NK-92 treated with Interleukin-12 subunit alpha and Interleukin-12 subunit beta, amount 100 ng/mL, for 24 hours (cell line): Measurements from ENCODE around the gene RABGEF1.
"Not testable (repeated sequence)": the region's sequence is repeated elsewhere in the genome, so short reads cannot be mapped to it uniquely, and the experiment has no call there.

Experiments used
- DNase-seq: peaks from one replicate; lab custom pipeline; 2025; lab: John Stamatoyannopoulos, UW

Gene RABGEF1

DNA sequence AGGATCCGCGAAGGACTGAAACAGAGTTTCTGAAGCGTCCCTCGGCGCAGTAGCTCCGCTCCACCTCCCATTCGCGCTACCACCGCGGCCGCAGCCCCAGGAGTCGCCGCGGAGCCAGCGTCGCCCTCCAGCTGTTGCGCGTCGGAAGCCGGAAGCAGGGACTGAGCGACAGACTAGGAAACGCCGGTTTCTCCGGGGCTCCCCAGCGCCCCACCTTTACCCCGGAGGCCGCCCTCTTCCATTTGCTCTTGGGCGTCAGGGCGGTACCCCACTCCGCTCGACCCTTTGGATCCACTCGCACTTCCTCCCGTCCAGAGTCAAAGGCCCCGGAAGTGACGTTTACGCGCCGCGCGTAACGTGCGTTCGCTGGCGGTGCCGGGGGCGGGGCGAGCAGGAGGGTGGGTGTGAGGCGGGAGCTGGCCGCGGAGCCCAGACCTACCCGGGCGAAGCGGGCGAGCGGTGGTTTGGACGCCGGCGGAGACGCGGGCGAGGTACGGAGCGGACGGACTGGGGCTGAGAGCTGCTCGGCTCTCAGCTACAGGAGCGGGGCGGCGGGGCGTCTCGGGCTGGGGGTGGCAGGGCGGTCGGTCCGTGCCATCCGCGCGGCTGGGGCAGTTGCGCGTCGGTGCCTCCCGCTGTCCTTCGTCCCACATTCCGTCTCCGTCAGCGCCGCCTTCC lies at the start of gene RABGEF1:
Gene RABGEF1 (plus strand): TSS at position 432 of the 678 bp plus-strand sequence. CDS start 31,167 bp downstream, outside the sequence.
- peak; percentile 98 for DNase-seq

DNA sequence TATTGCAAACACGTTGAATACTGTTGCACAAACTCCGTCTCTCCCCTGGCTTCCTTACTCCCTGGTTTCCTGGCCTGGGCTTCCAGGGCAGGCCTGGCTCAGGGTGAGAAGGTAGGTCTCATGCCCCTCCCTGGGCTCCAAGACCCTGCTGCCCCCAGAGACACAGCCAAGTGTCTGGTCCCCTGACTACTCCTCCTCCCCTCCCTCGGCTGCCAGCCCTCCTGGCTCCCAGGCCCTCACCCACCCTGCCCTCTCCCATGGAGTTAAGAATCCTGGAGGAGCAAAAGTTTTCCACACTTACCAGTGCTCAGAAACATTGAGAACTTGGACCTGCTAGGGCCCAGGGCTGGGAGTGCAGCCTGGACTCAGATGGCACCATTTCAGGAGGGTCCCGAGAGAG lies 47.2 kb upstream of the RABGEF1 start:
- no peak for DNase-seq

DNA sequence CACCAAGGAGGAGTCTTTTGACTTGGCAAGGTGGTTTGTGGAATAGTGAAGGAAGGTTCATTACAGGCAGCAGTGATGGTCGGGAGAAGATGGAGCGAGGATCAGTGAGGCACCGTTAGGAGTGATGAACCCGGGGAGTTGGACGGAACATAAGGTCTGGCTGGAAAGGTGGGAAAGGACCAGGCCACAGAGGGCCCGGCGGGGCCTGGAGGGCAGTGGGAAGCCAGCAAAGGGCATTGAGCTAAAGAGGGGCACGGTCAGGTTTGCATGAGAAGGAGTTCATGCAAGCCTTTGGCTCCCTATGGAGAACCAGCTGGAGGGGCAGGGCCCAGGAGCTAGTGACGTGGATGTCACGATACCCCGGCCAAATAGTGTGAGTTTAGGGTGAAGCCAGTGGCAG lies 46.2 kb upstream of the RABGEF1 start:
- no peak for DNase-seq

DNA sequence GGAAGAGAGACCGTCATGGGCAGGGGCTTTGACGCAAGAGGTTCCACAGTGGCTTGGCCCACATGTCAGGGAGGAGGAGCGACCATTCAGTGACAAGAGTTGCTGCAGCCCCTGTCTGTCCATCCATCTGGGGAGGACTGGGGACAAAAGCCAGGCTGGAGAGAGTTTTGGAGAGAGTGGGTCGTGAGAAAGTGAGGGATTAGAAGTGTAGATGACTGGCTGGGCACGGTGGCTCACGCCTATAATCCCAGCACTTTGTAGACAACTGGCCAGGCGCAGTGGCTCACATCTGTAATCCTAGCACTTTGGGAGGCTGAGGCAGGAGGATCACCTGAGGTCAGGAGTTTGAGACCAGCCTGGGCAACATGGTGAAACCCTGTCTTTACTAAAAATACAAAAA lies 45.1 kb upstream of the RABGEF1 start:
- DNase-seq: not testable (repeated sequence)

DNA sequence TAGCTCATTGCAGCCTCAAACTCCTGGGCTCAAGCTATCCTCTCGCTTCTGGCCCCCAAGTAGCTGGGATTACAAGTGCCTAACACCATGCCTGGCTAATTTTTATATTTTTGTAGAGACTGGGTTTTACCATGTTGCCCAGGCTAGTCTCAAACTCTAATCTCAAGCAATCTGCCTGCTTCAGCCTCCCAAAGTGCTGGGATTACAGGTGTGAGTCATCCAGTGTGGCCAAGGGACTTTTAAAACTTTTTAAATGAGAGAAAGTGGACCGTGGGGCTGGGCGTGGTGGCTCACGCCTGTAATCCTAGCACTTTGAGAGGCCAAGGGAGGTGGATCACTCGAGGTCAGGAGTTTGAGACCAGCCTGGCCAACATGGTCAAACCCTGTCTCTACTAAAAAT lies 44.4 kb upstream of the RABGEF1 start:
- DNase-seq: not testable (repeated sequence)

DNA sequence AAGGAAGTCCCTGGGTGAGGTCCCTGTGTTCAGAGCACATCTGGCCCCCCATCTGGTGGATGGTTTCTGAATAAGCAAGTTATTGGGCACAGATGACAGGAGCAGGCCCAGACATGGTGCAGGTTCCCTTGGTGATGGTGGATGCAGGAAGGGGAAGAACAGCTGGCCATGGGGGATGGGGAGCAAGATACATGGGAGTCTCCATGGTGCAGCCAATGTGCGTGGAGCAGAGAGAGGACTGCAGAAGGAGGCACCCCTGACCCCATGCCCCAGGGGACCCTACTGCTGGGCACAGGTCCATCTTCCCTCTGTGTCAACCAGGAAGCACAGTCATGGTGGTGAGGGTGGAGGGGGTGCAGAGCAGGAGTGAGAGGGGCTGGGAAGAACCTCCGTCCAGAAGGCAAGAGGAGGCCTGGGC lies 43.8 kb upstream of the RABGEF1 start:
- DNase-seq: no peak

DNA sequence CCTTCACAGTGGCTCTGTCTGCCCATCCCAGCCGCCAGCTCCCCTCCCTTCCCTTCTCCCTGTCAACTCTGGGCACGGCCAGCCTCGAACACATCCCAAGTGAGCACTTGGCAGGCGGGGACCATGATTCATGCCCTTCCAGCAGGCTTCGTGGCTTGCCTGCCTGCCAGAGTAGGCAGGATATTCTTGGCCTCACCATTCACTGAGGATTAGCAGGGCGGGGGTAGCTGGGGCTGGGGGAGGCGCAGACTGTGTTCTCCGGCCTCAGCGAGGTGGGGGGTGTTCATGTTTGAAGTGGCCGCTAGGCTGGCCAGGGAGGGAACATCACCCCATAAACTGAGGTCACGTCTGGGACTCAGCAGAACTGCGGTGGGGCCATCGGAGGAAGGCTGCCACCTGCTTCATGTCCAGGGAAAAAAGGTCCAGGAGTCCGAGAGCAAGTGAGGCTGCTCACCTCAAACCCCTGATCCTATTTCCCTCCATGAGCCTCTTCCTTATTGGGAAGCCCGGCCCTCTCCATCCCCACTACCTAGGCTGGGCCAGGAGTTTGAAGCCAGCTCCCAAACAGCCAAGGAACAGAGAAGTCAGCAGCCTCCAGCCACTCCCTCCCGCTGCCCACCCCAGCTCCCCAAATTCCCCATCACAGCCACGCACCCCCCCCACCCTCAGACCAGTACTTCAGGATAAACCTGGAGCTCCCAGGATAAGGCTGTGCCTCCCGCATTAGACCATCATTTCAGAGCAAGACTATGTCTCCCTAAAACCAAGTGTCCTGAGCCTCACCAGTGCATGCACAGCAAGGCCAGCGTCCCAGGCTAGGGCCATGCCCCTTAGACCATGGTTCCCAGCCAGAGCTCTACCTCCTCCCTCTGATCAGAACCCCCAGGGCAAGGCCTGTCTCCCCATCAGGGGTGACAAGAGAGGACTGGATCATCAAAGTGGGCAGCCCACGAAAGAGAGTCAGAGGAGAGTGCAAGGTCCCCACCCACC lies 42.8 kb upstream of the RABGEF1 start:
- DNase-seq: no peak

DNA sequence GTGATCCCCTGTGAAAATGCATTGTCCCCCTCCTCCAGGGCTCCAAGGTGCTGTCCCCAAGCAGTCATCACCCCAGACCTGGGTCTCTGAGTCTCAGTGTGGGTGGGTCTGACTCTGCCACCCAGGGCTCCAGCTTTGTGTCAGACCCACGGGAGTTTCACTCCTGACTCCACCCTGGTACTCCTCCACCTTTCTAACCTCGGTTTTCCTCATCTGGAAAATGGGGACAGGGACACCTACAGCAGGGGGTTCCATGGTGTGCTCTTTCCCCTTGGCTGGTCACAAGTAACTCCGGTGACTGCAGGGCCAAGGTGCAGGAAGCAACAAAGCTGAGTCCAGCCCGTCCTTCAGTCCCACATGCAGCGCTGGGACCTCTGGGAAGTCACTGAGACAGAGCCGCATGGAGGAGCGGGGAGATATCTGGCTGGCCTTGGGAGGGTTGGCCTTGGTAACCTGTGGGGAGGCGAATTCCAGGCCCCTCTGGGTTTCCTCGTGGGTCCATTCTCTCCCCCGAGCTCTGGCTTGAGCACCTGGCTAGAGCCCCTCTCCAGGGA lies 41.8 kb upstream of the RABGEF1 start:
- DNase-seq: no peak

DNA sequence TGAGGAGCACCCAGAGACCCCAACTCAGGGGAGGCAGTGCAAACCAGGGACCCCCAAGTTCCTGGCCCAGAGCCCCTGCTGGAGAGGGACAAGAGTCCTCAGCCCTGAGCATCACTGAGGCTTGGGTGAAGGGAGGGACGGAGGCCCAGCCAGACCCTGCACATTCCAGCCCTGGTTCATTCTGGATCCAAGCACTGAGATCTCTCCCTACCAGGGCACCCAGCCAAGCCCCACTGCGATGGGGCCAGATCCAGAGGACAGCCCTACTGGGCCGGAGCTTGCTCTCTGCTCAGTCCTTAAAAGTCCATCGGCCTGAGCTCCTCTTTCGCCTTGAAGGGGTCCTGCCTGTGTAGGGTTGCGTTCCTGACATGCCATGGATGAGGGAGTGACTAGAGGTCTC lies 40.5 kb upstream of the RABGEF1 start:
- no peak for DNase-seq

DNA sequence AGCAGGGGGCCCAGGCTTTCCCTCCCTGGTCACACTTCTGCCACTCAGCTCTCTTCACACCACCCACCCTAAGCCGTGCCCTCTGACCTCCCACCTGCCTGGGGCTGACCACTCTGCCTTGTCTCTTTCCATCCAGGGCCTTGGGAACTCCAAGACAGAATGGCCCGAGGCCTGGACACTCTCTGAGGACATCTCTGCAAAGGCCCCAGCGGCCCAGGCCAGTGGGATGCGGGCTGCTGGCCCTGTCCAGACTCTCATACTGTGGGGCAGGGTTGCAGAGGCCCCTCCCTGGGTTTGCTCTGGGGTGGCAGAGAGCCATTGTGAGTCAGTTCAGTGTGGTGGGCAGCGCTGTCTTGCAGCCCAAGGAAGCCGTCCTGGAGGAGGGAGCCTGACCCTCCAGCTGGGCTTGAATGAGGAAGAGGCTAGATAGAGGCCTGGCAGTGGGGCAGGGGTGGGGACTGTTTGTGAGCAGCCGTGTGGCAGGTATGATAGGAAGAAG lies 39.9 kb upstream of the RABGEF1 start:
- no peak for DNase-seq

DNA sequence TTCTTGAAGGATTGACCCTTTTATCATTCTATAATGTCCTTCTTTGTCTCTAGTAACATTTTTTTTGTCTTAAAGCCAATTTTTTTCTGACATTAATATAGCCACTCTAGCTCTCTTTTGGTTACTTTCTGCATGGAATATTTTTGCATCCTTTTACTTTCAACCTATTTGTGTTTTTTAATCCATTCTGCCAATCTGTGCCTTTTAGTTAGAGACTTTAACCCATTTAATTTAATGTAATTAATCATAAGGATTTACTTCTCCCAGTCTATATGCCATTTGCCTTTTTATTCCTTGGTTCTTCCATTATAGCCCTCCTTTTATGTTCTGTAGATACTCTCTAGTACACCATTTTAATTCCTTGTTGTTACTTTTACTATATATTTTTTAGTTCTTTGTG lies 32.7 kb upstream of the RABGEF1 start:
- DNase-seq: no peak

DNA sequence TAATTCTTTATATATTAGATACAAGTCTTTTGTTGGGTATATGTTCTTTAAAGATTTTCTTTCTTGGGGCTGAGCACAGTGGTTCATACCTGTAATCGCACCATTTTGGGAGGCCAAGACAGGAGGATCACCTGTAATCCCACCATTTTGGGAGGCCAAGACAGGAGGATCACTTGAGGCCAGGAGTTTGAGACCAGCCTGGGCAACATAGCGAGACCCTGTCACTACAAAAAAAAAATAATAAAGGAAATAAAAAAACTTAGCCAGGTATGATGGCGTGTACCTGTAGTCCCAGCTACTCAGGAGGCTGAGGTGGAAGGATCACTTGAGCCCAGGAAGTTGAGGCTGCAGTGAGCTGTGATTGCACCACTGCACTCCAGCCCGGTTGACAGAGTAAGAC lies 29.8 kb upstream of the RABGEF1 start:
- DNase-seq: not testable (repeated sequence)

DNA sequence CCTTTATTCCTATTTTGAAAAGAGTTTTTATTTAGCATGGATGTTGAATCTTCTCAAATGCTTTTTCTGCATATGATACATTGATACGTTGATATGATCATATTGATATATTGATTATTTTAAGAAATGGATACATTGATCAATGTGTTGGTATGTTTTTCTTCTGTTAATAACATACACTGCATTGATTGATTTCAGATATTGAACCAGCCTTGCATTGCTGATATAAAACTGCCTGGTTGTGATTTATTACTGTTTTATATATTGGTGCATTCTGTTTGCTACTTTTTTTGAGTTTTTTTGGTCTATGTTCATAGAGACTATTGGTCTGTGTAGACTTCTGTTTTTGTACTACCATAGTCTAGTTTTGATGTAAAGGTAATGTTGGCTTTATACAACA lies 26.8 kb upstream of the RABGEF1 start:
- DNase-seq: no peak

DNA sequence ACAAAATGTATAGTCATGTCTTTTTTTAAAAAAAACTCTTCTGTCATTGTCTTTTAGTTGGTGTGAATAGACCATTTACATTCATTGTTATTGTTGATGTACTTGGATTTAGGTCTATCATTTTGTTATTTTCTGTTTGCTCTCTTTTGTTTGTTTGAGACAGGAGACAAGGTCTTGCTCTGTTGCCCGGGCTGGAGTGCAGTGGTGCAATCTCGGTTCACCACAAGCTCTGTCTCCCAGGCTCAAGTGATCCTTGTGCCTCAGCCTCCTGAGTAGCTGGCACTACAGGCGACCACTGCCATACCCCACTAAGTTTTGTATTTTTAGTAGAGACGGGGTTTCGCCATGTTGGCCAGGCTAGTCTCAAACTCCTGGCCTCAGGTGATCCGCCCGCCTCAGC lies 23.9 kb upstream of the RABGEF1 start:
- DNase-seq: not testable (repeated sequence)

DNA sequence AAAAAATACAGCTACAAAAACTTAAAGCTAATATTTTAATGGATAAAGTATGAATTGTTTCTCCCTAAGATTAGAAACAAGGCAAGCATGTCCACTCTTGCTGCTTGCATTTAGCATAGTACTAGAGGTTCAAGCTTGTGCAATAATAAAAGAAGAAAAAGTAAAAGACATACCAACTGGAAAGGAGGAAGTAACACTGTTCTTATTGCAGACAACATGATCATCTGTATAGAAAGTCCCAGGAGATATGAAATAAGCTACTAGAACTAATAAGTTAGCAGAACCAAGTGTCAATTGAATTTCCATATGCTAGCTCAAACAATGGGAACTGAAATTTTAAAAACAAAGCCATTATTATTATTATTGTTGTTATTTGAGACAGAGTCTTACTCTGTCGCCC lies 20.0 kb upstream of the RABGEF1 start:
- DNase-seq: no peak

DNA sequence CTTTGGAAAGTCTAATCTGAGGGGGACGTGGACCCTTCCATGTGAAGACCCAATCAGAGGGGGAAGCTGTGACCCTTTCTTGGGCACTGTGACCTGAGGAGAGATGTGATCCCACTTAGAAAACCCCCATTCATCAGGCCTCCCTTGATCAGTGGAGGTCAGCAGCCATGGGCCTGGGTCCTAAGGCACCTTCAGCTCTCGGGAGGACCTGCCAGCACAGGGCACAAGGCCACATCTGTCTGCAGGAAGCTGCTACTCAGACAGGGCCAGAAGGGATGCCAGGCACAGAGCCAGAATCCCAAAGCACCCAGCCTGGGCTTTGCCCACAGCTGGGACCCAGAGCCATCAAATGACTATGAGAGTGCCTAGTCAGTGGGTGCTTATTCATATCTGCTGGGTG lies 14.7 kb upstream of the RABGEF1 start:
- DNase-seq: no peak

DNA sequence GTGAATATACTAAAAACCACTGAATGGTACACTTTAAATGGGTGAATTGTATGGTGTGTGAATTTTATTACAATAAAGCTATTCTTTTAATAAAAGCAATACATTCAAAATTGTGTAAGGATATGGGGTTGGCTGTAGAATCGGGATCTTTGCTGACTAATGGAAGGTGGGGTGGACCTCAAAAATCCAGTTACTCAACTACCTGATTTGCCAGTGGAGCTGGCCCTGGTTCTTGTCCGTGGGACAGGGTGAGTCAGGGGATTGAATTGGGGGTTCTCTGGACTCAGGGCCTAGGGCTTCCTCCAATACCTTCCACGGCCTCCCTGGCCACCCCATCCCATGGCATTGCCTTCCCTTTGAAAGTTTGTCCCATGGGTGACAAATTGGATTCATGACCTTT lies 13.5 kb upstream of the RABGEF1 start:
- no peak for DNase-seq

DNA sequence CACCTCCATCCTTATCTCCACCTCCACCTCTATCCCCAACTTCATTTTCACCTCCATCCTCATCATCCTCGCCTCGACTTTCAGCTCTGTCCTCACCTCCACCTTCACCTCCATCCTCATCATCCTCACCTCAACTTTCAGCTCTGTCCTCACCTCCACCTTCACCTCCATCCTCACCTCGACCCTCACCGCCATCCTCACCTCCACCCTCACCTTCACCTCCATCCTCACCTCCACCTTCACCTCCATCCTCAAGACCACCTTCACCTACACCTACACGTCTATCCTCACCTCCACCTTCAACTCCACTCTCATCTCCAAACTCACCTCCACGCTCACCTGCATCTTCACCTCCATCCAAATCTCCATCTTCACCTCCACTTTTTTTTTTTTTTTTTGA lies 12.0 kb upstream of the RABGEF1 start:
- no peak for DNase-seq

DNA sequence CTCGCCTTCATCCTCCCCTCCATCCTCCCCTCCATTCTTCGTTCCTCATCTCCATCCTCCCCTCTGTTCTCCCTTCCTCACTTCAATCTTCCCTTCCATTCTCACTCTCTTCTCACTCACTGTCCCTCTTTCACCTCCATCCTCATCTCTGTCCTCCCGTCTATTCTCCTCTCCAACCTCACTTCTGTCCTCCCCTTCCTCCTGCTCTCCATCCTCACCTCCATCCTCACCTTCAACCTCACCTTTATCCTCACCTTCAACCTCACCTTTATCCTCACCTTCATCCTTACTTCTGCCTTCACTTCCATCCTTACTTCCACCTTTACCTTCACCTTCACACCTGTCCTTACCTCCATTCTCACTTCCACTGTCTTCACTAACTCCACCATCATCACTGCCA lies 11.3 kb upstream of the RABGEF1 start:
- no peak for DNase-seq

DNA sequence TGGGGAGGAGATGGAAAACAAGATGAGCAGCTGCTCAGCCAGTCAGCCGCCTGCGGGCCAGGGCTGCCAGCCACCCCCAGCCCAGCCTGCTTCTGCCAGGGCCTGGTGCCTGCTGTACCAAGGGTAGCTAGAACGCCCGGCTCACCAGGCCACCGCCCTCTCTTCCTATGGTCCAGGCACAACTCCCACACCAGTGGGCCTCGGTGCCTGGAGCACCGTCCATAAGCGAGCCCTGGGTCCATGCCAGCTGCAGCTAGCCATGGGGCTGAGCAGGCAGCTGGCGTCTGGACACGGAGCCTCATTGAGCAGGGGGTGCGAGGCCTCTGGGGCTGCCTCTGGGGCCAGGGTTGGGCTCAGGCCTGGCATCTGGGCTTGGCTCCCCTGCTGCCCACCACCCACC lies 8.5 kb upstream of the RABGEF1 start:
- DNase-seq: no peak

DNA sequence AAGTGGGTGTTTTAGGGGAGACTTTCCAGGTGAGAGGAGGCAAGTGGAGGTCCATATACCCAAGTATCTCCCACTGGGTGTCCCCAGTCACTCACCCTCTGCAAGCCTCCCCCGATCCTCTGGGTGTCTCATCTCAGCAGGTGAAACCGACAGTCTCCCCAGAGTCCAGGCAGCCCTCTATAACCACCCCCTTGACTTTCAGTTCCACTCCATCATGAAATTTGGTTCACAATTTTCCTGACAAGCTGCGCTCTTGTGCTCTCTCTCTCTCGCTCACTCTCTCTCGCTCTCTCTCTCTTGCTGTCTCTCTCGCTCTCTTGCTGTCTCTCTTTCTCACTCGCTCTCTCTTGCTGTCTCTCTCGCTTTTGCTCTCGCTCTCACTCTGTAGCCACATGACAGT lies 8.1 kb upstream of the RABGEF1 start:
- DNase-seq: no peak

DNA sequence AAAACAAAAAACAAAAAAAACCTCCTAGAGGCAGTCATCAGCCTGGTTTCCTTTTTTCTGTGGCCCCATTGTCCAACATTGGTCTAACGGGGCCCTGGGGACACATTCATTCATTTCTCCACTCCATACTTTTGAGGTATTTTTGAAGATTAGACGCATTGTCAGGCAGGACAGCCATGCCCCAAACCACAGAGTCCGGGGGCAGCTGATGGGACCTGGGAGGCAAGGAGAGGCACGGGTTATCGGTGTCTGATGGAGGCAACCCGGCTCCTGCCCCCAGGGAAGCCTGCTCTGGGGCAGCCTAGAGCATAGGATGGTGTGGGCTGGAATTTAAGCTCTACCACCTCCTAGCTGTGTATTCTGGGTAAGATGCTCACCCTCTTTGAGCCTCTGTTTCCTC lies 6.5 kb upstream of the RABGEF1 start:
- no peak for DNase-seq

DNA sequence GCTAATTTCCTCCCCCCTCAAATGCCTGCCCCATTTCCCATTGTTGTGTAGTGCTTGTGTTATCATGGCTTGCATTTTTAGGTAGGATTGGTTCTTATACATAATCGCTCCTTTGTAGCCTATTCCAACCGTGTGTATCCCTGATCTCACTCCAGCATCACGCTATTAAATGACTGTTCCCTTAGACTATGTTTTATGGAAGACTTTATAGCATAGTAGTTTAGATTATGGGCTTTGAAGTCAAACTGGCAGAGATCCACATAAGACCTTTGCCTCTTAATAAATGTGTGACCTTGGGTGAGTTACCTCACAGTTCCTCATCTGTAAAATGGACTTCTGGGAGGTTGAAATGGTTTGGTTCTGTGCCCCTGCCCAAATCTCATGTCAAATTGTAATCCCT lies 5.4 kb upstream of the RABGEF1 start:
- no peak for DNase-seq
